Body of pancreas (tissue), 4 donors: ENCODE results near the gene SKIL.
"Not testable (repeated sequence)": the region's sequence is repeated elsewhere in the genome, so short reads cannot be mapped to it uniquely, and the experiment has no call there.

Experiments
- CTCF ChIP-seq, 7 experiments: fragments of 450-650 bp in 4 of 7; fragments of 200-600 bp in 3 of 7; sonication (generic) in 3 of 7; IDR thresholded peaks; one replicate each; pipeline ENCODE4 v1.5.1; 2016 to 2019; ENCODE audit warnings: antibody characterized with exemption in 7 of 7
- POLR2A ChIP-seq, 3 donors: fragments of 450-650 bp; IDR thresholded peaks; one replicate each; pipeline ENCODE4 v1.6.1; 2016; ENCODE audit warnings: antibody characterized with exemption in 3 of 3, mild to moderate bottlenecking in 2 of 3

- TF ChIP-seq POLR2A, CTCF (IDR thresholded peaks at IDR 0.05): not testable (repeated sequence)
These were observed 15.2 kb upstream of the SKIL start for GRCh38 chr3:170342273-170342672.
